ENCODE data around the gene NEK1. TPM values are rescaled to one million over a fixed set of nuclear protein-coding genes. Genes with fewer than 3 reads are reported as not detected.

NEK1 gene
- total RNA-seq, 6 experiments from 2014 or later = 9.4 to 11.1 (median 10.0) TPM

GRCh38 chr4:169604903-169605331 lies 7.5 kb downstream of the NEK1 start:
- Mint-ChIP-seq H3K4me1 (ENCODE audit: low read depth) (peaks cover 27% of the 10 kb centered on the region), H3K4me3 (no peak overlapping the region), H3K27me3 (ENCODE audit: insufficient read depth) (no peaks in the 10 kb centered on the region), H3K36me3 (ENCODE audit: low read depth) (no peaks in the 10 kb centered on the region; the same call in none of the 2 replicates), H3K9me3 (no peaks in the 10 kb centered on the region), H3K27ac (peak overlapping the region; percentile 51)
- TF ChIP-seq CTCF (IDR thresholded peaks at IDR 0.05) = no peak
- no peak for DNase-seq

GRCh38 chr4:169604131-169604900 lies 8.1 kb downstream of the NEK1 start:
- Mint-ChIP-seq H3K27ac (peak overlapping the region; percentile 51), H3K4me1 (ENCODE audit: low read depth) (peaks cover 27% of the 10 kb centered on the region), H3K4me3 (no peak overlapping the region), H3K27me3 (ENCODE audit: insufficient read depth) (no peaks in the 10 kb centered on the region), H3K9me3 (no peaks in the 10 kb centered on the region), H3K36me3 (ENCODE audit: low read depth) (no peaks in the 10 kb centered on the region; the same call in none of the 2 replicates)
- TF ChIP-seq CTCF (IDR thresholded peaks at IDR 0.05) = no peak
- DNase-seq = peak; percentile 69

- Mint-ChIP-seq H3K9me3 (no peaks in the 10 kb centered on the region), H3K27me3 (ENCODE audit: insufficient read depth) (no peaks in the 10 kb centered on the region), H3K27ac (no peak overlapping the region), H3K4me1 (ENCODE audit: low read depth) (peaks cover 27% of the 10 kb centered on the region), H3K4me3 (no peak overlapping the region), H3K36me3 (ENCODE audit: low read depth) (no peaks in the 10 kb centered on the region; the same call in none of the 2 replicates)
- no peak for TF ChIP-seq CTCF (IDR thresholded peaks at IDR 0.05)
- DNase-seq = no peak
Observed at GRCh38 chr4:169603312-169603711, 9.1 kb downstream of the NEK1 start.

GRCh38 chr4:169601016-169601771 lies 11.2 kb downstream of the NEK1 start:
- Mint-ChIP-seq H3K36me3 (ENCODE audit: low read depth) (no peaks in the 10 kb centered on the region; the same call in none of the 2 replicates), H3K4me1 (ENCODE audit: low read depth) (peaks cover 23% of the 10 kb centered on the region), H3K4me3 (no peak overlapping the region)

More at GRCh38 chr4:169601016-169601771, 11.2 kb downstream of the NEK1 start:
- no peak overlapping the region for H3K27ac Mint-ChIP-seq
- no peak for TF ChIP-seq CTCF (IDR thresholded peaks at IDR 0.05)
- no peaks in the 10 kb centered on the region for H3K27me3 Mint-ChIP-seq (ENCODE audit: insufficient read depth)
- no peaks in the 10 kb centered on the region for H3K9me3 Mint-ChIP-seq
- DNase-seq = no peak
